ENCODE measurements around the gene RELN.

DNA sequence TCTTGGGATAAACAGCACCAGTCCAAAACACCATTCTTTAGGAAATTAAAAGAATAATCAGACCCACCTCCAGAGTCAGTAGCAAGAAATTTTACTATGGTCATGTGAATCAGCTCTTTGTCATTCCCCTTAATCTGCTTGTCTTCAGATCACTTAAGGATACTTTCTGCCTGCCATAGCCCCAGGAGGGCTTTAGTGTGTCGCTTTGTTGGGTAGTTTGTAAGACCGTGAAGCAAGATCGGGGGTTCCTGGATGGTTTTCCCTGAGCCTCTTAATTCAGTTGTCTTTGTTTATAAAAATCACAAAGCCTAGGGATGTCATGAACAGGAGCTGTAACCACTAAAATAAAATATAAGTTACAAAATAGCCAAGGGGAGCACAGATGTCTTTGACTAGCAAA, 223.6 kb downstream of the RELN start:
- TF ChIP-seq, protein P1, sequence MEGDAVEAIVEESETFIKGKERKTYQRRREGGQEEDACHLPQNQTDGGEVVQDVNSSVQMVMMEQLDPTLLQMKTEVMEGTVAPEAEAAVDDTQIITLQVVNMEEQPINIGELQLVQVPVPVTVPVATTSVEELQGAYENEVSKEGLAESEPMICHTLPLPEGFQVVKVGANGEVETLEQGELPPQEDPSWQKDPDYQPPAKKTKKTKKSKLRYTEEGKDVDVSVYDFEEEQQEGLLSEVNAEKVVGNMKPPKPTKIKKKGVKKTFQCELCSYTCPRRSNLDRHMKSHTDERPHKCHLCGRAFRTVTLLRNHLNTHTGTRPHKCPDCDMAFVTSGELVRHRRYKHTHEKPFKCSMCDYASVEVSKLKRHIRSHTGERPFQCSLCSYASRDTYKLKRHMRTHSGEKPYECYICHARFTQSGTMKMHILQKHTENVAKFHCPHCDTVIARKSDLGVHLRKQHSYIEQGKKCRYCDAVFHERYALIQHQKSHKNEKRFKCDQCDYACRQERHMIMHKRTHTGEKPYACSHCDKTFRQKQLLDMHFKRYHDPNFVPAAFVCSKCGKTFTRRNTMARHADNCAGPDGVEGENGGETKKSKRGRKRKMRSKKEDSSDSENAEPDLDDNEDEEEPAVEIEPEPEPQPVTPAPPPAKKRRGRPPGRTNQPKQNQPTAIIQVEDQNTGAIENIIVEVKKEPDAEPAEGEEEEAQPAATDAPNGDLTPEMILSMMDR (IDR thresholded peaks at IDR 0.05) = no peak
- TF ChIP-seq POLR2A (IDR thresholded peaks at IDR 0.05) = no peak

Measured in heart left ventricle (tissue), 13 donors.